Endothelial cell of umbilical vein (primary cell): ENCODE data around the gene MAML2. TPM values are rescaled to one million over a fixed set of nuclear protein-coding genes. Genes with fewer than 3 reads are reported as not detected.

Experiments used
- BruUV-seq: library from RNA; stranded (reverse); fragments of 400-500 nt; replicated peaks from 2 replicates; lab custom pipeline; 2021; lab: Mats Ljungman, UMichigan
- CTCF ChIA-PET: fragments of 300-600, 350-600 bp; sonication (Branson Sonifier 250); formaldehyde crosslinking; loops from one replicate; lab custom pipeline; 2021; ENCODE audit warnings: antibody characterized with exemption, inconsistent platforms; lab: Charles Lee
- POLR2A ChIA-PET: fragments of 300-600, 350-600 bp; sonication (Branson Sonifier 250); formaldehyde crosslinking; loops from one replicate; lab custom pipeline; 2021; ENCODE audit warnings: antibody characterized with exemption, inconsistent platforms; lab: Charles Lee
- DNase-seq: peaks from one replicate; pipeline ENCODE4 v3.0.0-alpha.2; 2011; ENCODE audit warnings: low read depth, low spot score
- FAIRE-seq: peaks from 2 replicates; lab custom pipeline; 2011; peaks lifted over from hg19 to GRCh38; lab: Jason Lieb, UNC
- H2AFZ ChIP-seq: 2 replicates; pipeline ENCODE4 v1.6.0; 2012; ENCODE audit warnings: low read depth, low read length, control low read depth, inconsistent platforms
- H3K27ac ChIP-seq: 2 replicates; pipeline ENCODE4 v1.5.1; 2011; ENCODE audit warnings: low read depth, mild to moderate bottlenecking, control low read depth, low read length, moderate library complexity; ENCODE audit not compliant: insufficient read depth
- H3K27me3 ChIP-seq, 2 experiments: 2 replicates each; pipeline versions ENCODE4 v1.6.0 to v1.6.1; 2011; ENCODE audit warnings: low read length in 2 of 2, mixed read lengths in 1 of 2; ENCODE audit not compliant: control insufficient read depth in 2 of 2, insufficient read depth in 2 of 2
- H3K36me3 ChIP-seq, 2 experiments: 2 replicates in 1 of 2; 3 replicates in 1 of 2; pipeline ENCODE4 v1.5.1; 2011; ENCODE audit warnings: low read length in 2 of 2, mild to moderate bottlenecking in 1 of 2, moderate library complexity in 1 of 2; ENCODE audit not compliant: control insufficient read depth in 2 of 2, insufficient read depth in 2 of 2; ENCODE audit errors: extremely low read depth in 1 of 2
- H3K4me1 ChIP-seq: 3 replicates; pipeline ENCODE4 v1.5.1; 2011; ENCODE audit warnings: mild to moderate bottlenecking, low read length; ENCODE audit not compliant: control insufficient read depth, insufficient read depth; ENCODE audit errors: extremely low read depth
- H3K4me2 ChIP-seq: 2 replicates; pipeline ENCODE4 v1.6.1; 2011; ENCODE audit warnings: low read length, control low read depth, mixed read lengths; ENCODE audit not compliant: insufficient read depth
- H3K4me3 ChIP-seq, 3 experiments: fragments of 200-600 bp in 1 of 3; sonication (generic), shearing (Covaris generic) in 1 of 3; replicated peaks in 1 of 3; 2 replicates each; pipeline ENCODE4 v1.5.1; 2011 to 2016; ENCODE audit warnings: control low read depth in 3 of 3, low read length in 3 of 3, mild to moderate bottlenecking in 2 of 3, inconsistent platforms in 1 of 3, low read depth in 1 of 3, moderate library complexity in 1 of 3; ENCODE audit not compliant: insufficient read depth in 1 of 3
- H3K79me2 ChIP-seq: 2 replicates; pipeline ENCODE4 v1.6.0; 2012; ENCODE audit warnings: low read length, inconsistent platforms; ENCODE audit not compliant: control insufficient read depth, insufficient read depth
- H3K9ac ChIP-seq: replicated peaks from 2 replicates; pipeline ENCODE3; 2011; ENCODE audit warnings: low read length, control low read depth; ENCODE audit not compliant: insufficient read depth; ENCODE audit errors: extremely low read depth
- H3K9me1 ChIP-seq: replicated peaks from 3 replicates; pipeline ENCODE4 v1.6.0; 2011; ENCODE audit warnings: mild to moderate bottlenecking, low read length; ENCODE audit not compliant: control insufficient read depth, insufficient read depth; ENCODE audit errors: extremely low read depth
- H3K9me3 ChIP-seq: replicated peaks from 2 replicates; pipeline ENCODE4 v1.5.1; 2012; ENCODE audit warnings: low read length, inconsistent platforms; ENCODE audit not compliant: control insufficient read depth, insufficient read depth
- H4K20me1 ChIP-seq: replicated peaks from 2 replicates; pipeline ENCODE3; 2011; ENCODE audit warnings: mild to moderate bottlenecking, low read length; ENCODE audit not compliant: control insufficient read depth, insufficient read depth; ENCODE audit errors: extremely low read depth
- CTCF ChIP-seq, 2 donors: IDR thresholded peaks; 1 replicate in 1 of 2; 2 replicates in 1 of 2; pipeline ENCODE4 v1.5.1; 2011; ENCODE audit warnings: low read length in 2 of 2, mild to moderate bottlenecking in 2 of 2, moderate library complexity in 2 of 2, control low read depth in 1 of 2, inconsistent platforms in 1 of 2, low read depth in 1 of 2; ENCODE audit not compliant: insufficient read depth in 1 of 2; ENCODE audit errors: extremely low read depth in 1 of 2
- EZH2 ChIP-seq: IDR thresholded peaks from 2 replicates; pipeline ENCODE4 v1.6.1; 2012; ENCODE audit warnings: borderline replicate concordance, low read depth, mild to moderate bottlenecking, moderate library complexity, low read length, inconsistent platforms; ENCODE audit not compliant: severe bottlenecking
- FOS ChIP-seq: IDR thresholded peaks from 2 replicates; pipeline ENCODE4 v1.6.1; 2011; ENCODE audit warnings: mild to moderate bottlenecking, low read length, moderate library complexity, borderline replicate concordance; ENCODE audit not compliant: insufficient read depth
- GATA2 ChIP-seq: IDR thresholded peaks from 2 replicates; pipeline ENCODE4 v1.7.0; 2011; ENCODE audit warnings: low read depth, mild to moderate bottlenecking, moderate library complexity, mixed read lengths, low read length; ENCODE audit not compliant: insufficient read length, insufficient read depth
- JUN ChIP-seq: IDR thresholded peaks from 2 replicates; pipeline ENCODE4 v1.6.1; 2011; ENCODE audit warnings: borderline replicate concordance, low read depth; ENCODE audit not compliant: insufficient read length, insufficient read depth
- MYC ChIP-seq: IDR thresholded peaks from one replicate; pipeline ENCODE4 v1.6.1; 2011; ENCODE audit warnings: mild to moderate bottlenecking, low read depth, low read length
- POLR2A ChIP-seq: IDR thresholded peaks from 2 replicates; pipeline ENCODE4 v1.6.1; 2012; ENCODE audit warnings: low read depth, mild to moderate bottlenecking, control low read depth, low read length
- POLR2AphosphoS5 ChIP-seq: IDR thresholded peaks from 2 replicates; pipeline ENCODE4 v1.6.1; 2012; ENCODE audit warnings: low read depth, mild to moderate bottlenecking, control low read depth, low read length, moderate library complexity; ENCODE audit not compliant: insufficient read depth
- dilution Hi-C: fragments of 300-500 bp; cut with MboI; formaldehyde crosslinking; loops from one replicate; pipeline ENCODE4 v1.15.0; 2019; ENCODE audit warnings: low sequenced_read_pairs; ENCODE audit not compliant: extremely low pct_ligation_motif_present
- intact Hi-C: fragments of 100-400 bp; cut with micrococcal nuclease; formaldehyde crosslinking; loops from one replicate; pipeline ENCODE4 v1.10.0; 2022
- polyA plus RNA-seq, 4 experiments: library from polyadenylated mRNA; depleted of rRNA in 3 of 4; stranded (reverse) in 3 of 4; unstranded in 1 of 4; fragments of >200 nt; gene quantifications; 2 replicates each; pipeline versions ENCODE4 v1.2.1 to v1.2.3, GENCODE V29; 2011 to 2012; ENCODE audit warnings: missing spikeins in 1 of 4
- total RNA-seq: library from RNA; stranded (reverse); gene quantifications from 2 replicates; pipeline ENCODE4 v1.2.3, GENCODE V29; 2021
- TF ChIP-seq, protein P1 (sequence below): IDR thresholded peaks from 2 replicates; pipeline ENCODE4 v1.6.1; 2011; ENCODE audit not compliant: insufficient read depth, insufficient read length

The MAML2 gene
- total and polyA plus RNA-seq, 2 donors (not counting 3 experiments of a cell fraction or from before 2014, with no cell fraction given) = 12.4 to 16.8 TPM

DNA sequence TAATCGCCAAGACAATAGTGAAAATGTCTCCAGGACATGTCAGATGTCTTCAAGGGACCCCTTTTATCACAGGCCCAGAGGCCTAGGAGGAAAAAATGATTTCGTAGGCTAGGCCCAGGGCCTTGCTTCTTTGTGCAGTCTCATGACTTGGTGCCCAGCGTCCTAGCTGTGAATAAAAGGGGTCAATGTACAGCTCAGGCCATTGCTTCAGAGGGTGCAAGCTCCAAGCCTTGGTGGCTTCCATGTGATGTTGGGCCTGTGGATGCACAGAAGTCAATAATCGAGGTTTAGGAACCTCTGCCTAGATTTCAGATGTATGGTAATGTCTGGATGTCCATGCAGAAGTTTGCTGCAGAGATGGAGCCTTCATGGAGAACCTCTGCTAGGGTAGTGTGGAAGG, 398.4 kb downstream of the MAML2 start:
- ChIA-PET POLR2A (no interaction called here), CTCF (no interaction called here)
- FAIRE-seq = no peak
- Histone ChIP-seq H3K27me3 (no peaks in the 10 kb centered on the region), H2AFZ (no peak overlapping the region), H3K27ac (no peak overlapping the region), H3K36me3 (no peaks in the 10 kb centered on the region), H3K9me1 (no peaks in the 10 kb centered on the region), H3K4me2 (no peak overlapping the region), H3K9ac (no peak overlapping the region), H3K79me2 (no peaks in the 10 kb centered on the region), H3K4me1 (no peaks in the 10 kb centered on the region), H3K9me3 (no peaks in the 10 kb centered on the region), H4K20me1 (no peaks in the 10 kb centered on the region), H3K4me3 (no peak overlapping the region)
- dilution Hi-C loops (no loop called here), intact Hi-C loops (no loop called here)
- no peak for DNase-seq
- TF ChIP-seq CTCF (IDR thresholded peaks at IDR 0.05; ENCODE audit: extremely low read depth in 1 of 2, insufficient read depth in 1 of 2, low read depth in 1 of 2, low read length in 2 of 2) = no peak
- no peak for TF ChIP-seq JUN
- TF ChIP-seq GATA2 = no peak
- TF ChIP-seq, protein P1, sequence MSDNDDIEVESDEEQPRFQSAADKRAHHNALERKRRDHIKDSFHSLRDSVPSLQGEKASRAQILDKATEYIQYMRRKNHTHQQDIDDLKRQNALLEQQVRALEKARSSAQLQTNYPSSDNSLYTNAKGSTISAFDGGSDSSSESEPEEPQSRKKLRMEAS = no peak
- no peak for TF ChIP-seq POLR2A
- no peak for TF ChIP-seq FOS
- no peak for TF ChIP-seq POLR2AphosphoS5
- no peak for TF ChIP-seq MYC
- no peak for TF ChIP-seq EZH2
- BruUV-seq = no TSS peak
